Stimulated activated CD4-positive, alpha-beta T cell treated with anti-CD3 and anti-CD28 coated beads, Interleukin-1b, Interleukin-23, amount 100 ng/mL, for 1 hour (primary cell): ENCODE results near the gene TPK1.
"Not testable (repeated sequence)": the region's sequence is repeated elsewhere in the genome, so short reads cannot be mapped to it uniquely, and the experiment has no call there.

ENCODE experiments used
- DNase-seq, 2 donors: peaks; one replicate each; pipeline ENCODE4 v3.0.0-alpha.2; 2020; ENCODE audit warnings: low read depth in 2 of 2

Gene TPK1

GRCh38 chr7:144474800-144475615 lies 360.8 kb downstream of the TPK1 start:
- no peak for DNase-seq

- DNase-seq: no peak
These were observed 361.5 kb downstream of the TPK1 start for GRCh38 chr7:144474363-144474762.

DNA sequence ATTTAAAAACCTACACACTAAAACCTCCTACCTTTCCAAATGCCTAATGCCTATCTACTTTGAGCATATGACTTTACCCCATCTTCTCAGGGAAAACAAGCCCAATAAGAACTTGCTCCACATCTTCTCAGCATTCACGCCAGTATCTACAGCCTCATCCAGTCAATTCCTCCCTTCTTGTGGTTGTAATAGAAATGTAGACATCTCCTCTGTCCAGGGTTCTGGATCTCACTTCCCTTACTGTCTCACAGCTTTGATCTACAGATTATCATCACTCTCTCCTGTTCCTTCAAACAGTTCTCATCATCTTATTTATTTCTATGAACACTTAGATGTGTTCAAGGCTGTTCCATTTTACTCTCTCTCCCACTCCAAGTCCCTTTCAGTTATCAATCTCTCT lies 361.9 kb downstream of the TPK1 start:
- DNase-seq: no peak

GRCh38 chr7:144470078-144470477 lies 365.8 kb downstream of the TPK1 start:
- no peak for DNase-seq

- no peak for DNase-seq
These were observed 366.7 kb downstream of the TPK1 start for GRCh38 chr7:144468990-144469732.

- DNase-seq: no peak
These were observed 376.2 kb downstream of the TPK1 start for GRCh38 chr7:144459635-144460034.

- no peak for DNase-seq
These were observed 380.8 kb downstream of the TPK1 start for GRCh38 chr7:144455040-144455404.

GRCh38 chr7:144454256-144455039 lies 381.4 kb downstream of the TPK1 start:
- no peak for DNase-seq

DNA sequence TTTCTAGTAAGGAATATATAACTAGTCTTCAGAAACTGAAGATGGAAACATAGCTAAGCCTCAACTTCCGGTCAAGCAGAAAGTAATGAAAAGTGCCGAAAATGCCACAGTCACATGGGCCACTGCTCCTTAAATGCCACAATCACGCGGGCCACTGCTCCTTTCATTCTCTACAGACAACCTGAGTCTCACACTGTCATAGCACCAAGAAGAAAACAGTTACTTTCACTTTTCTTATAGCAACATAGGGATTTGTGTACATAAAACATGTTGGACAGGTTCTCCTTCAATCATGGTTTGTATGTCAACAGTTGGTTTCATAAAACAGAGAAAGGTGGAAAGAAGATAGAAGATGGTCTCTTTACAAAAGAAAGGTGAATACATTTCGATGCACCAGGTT lies 383.8 kb downstream of the TPK1 start:
- no peak for DNase-seq

- no peak for DNase-seq
These were observed 390.3 kb downstream of the TPK1 start for GRCh38 chr7:144445590-144445989.

GRCh38 chr7:144439717-144440205 lies 396.1 kb downstream of the TPK1 start:
- DNase-seq: no peak

DNA sequence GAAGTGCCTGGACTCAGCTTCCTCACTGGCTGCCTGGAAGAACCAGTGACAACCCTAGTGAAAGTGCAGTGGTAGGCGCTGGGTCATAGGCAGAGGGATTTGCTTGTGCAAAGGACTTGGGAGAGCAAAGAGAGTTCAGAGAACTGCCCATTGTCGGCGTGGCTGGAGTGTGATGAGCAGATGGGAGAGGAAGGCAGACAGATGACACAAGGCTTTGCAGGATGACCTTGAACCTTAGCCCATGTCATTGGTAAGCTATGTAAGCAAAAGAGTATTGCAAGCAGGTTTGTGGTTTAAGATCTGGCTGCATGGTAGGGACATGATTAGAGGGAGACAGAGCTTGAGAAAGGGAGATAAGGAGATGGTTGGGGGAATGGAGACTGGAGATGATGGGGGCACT lies 397.1 kb downstream of the TPK1 start:
- no peak for DNase-seq

DNA sequence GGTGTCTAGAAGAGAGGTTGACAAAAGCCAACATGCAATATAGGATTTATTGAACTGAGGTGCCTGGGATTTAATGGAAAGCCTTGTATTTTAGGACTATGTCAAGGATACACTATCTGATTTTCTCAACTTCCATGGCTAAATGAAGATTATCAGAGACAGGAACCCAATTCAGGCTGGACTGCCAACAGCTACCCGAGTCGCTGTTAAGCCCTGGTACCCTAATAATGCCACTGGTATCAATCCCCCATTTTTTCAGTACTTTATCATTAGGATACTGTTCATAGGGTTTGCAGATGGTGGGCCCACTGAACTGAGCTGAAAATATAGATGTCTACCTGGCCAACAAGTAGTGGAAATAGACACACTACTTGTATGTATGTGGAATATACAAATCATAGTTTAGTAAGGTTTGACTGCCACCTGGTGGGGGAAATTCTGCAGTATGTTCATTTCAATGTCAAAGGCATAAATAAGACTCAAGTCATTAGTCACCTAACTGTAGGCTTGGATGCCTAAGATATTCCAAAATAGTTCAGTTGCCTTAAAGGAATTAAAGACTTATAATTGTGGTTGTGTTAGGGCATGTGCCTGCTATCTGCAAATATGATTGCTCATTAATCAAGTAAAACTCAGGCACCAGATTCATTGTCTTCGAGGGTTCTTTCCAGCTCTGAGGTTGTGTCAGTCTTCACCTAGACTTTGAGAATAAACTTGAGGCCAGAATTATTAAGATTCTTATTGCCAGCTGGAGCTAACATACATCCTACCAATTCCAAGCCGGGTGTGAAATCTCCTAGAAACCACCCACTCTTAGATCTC lies 398.3 kb downstream of the TPK1 start:
- no peak for DNase-seq

DNA sequence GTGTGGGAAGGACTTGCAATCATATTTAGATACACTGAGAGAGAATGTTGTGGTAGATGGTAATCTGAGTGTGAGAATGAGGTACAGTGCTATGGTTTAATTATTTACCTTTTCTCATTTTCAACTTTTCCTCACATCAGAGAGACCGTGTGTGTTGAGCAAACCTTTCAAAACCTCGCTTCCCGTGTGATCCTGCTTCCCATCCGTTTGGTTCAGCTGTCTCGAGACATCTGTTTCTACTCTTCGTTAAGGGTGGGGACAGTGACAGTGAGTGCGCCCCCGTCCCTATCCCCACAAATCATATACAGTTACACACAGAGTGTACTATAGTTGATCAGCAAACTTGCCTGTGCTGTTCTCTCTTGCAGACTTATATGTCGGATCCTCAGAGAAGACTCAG lies 399.4 kb downstream of the TPK1 start:
- DNase-seq: no peak

GRCh38 chr7:144428431-144428830 lies 407.4 kb downstream of the TPK1 start:
- DNase-seq: no peak

GRCh38 chr7:144427539-144427938 lies 408.3 kb downstream of the TPK1 start:
- DNase-seq: not testable (repeated sequence)

- not testable (repeated sequence) for DNase-seq
These were observed 416.9 kb downstream of the TPK1 start for GRCh38 chr7:144418931-144419330.

DNA sequence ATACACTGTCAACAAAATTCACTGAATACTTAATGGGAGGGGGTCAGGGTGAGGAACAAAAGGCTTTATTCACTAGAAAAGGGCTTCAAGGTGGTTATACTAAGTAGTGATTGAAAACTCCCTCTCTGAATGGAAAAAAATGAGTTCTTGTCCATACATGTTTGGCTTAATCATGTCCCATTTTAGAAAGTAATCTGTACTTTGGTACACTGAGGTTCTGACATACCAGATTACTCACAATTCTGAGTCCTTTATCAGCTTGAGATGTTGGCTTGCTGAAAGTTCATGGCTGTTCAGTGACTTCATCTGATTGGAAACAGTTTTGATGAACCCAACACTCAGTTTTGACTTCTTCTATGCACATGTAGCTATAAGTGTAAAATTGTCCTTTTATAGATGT lies 419.5 kb downstream of the TPK1 start:
- DNase-seq: no peak

DNA sequence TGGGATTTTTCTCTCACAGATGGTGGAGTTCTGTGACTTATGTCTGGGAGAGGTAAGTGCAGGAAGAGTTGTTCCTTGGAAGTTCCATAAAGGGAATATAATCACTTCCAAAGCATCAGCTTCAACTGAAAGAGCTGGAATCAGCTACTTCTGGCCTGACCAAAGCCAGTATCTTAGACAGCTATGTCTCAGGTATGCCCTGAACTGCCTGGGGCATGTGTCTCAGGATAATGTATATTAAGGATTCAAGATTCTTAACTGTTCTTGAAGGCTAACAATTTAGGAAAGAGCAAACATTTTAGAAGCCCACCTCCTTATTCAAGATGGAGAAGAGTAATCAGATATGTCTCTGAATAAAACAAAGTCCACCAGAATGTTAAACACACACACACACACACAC lies 420.0 kb downstream of the TPK1 start:
- DNase-seq: no peak

DNA sequence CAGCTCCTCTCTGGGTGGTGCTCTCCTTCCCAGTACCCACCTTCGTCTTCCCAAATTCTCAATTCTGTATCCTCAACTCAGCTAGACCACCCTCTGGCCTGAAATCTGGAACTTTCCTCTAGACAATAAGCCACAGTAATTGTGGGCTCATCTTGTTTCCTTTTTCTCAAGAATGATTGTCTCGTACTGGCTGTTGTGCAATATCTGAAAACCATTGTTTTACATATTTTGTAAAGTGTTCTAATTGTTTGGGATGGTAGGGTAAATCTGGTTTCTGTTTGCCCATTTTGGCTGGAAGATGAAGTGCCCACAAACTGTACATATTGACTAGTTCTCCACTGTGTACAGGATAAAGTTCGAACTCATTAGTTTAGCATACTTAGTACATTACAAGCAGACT lies 421.0 kb downstream of the TPK1 start:
- DNase-seq: no peak

- no peak for DNase-seq
These were observed 425.4 kb downstream of the TPK1 start for GRCh38 chr7:144410441-144410840.
